PFSK-1 (cell line): ENCODE data around the gene TAF3.

Experiments used
- FOXP2 ChIP-seq: optimal IDR thresholded peaks from 2 replicates; pipeline ENCODE3; 2011; ENCODE audit warnings: borderline replicate concordance, control low read depth, inconsistent platforms; ENCODE audit not compliant: insufficient read depth; ENCODE audit errors: extremely low read length, extremely low read depth
- POLR2AphosphoS5 ChIP-seq: IDR thresholded peaks from 2 replicates; pipeline ENCODE4 v1.6.1; 2012; ENCODE audit warnings: low read depth, mild to moderate bottlenecking, control low read depth, low read length, moderate library complexity
- REST ChIP-seq, 2 experiments: IDR thresholded peaks; 2 replicates each; pipeline versions ENCODE4 v1.6.1 to v1.8.0; 2011 to 2012; ENCODE audit warnings: low read depth in 2 of 2, low read length in 2 of 2, control low read depth in 1 of 2, inconsistent platforms in 1 of 2, mild to moderate bottlenecking in 1 of 2, moderate library complexity in 1 of 2; ENCODE audit not compliant: insufficient read depth in 1 of 2
- SIN3A ChIP-seq: IDR thresholded peaks from 2 replicates; pipeline ENCODE4 v1.6.1; 2012; ENCODE audit warnings: mild to moderate bottlenecking, low read length, moderate library complexity, borderline replicate concordance; ENCODE audit not compliant: insufficient read depth
- TAF1 ChIP-seq: IDR thresholded peaks from 2 replicates; pipeline ENCODE4 v1.6.1; 2012; ENCODE audit warnings: low read length, control low read depth, borderline replicate concordance; ENCODE audit not compliant: insufficient read depth

Gene TAF3

GRCh38 chr10:7787150-7787856 lies 31.0 kb upstream of the TAF3 start:
- TF ChIP-seq SIN3A = no peak
- no peak for TF ChIP-seq TAF1
- no peak for TF ChIP-seq FOXP2
- TF ChIP-seq REST (IDR thresholded peaks at IDR 0.05; ENCODE audit: insufficient read depth in 1 of 2, low read depth in 2 of 2, low read length in 2 of 2) = no peak
- TF ChIP-seq POLR2AphosphoS5 = no peak

- TF ChIP-seq TAF1 (peak; percentile 77; the same call in 1 of the 2 replicates), FOXP2 (peak; percentile 46), SIN3A (peak; percentile 66; the same call in 1 of the 2 replicates), POLR2AphosphoS5 (peak; percentile 85), REST (IDR thresholded peaks at IDR 0.05; ENCODE audit: insufficient read depth in 1 of 2, low read depth in 2 of 2, low read length in 2 of 2) (no peak)
Observed at GRCh38 chr10:7787857-7788638, 30.3 kb upstream of the TAF3 start, which contains the start of the genes ATP5F1C and KIN. TSS of gene ATP5F1C (plus strand) at chr10:7788177. CDS start at chr10:7788208, 31 bp downstream. TSS of gene KIN (minus strand) at chr10:7787993. CDS start at chr10:7787933, 60 bp downstream.

- no peak for TF ChIP-seq SIN3A
- TF ChIP-seq TAF1 = no peak
- TF ChIP-seq FOXP2 = no peak
- no peak for TF ChIP-seq REST (IDR thresholded peaks at IDR 0.05; ENCODE audit: insufficient read depth in 1 of 2, low read depth in 2 of 2, low read length in 2 of 2)
- TF ChIP-seq POLR2AphosphoS5 = no peak; the same call in 1 of the 2 replicates
Observed at GRCh38 chr10:7788639-7789286, 29.5 kb upstream of the TAF3 start.

DNA sequence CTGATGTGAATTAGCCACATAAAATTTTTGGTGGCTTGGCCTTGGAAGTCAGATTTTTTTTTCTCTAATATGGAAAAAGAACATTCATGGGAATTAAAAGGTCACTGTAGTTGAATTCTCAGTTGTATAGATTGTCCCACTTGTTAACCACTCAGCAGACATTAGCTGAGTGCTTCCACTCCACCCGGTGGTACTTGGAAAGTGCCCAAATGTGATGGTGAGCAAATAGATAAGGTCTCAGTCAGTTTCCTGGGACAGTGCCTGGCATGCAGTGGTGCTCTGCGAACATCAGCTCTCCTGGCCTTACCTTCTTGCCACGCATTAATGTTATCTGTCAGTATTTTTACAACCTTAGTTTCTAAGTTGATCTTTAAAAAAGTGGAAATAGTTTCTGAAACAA lies 28.9 kb upstream of the TAF3 start:
- TF ChIP-seq SIN3A (no peak), REST (IDR thresholded peaks at IDR 0.05; ENCODE audit: insufficient read depth in 1 of 2, low read depth in 2 of 2, low read length in 2 of 2) (no peak), POLR2AphosphoS5 (no peak), TAF1 (no peak), FOXP2 (no peak)
